ENCODE results near the gene PDCD6IP.

Gene PDCD6IP

GRCh38 chr3:33823821-33824220, 25.4 kb downstream of the PDCD6IP start:
- Histone ChIP-seq H3K36me3 (ENCODE audit: control insufficient read depth, low read length) (peaks cover 81% of the 10 kb centered on the region), H3K4me2 (ENCODE audit: low read length) (no peak overlapping the region), H3K9me2 (replicated peaks; ENCODE audit: control insufficient read depth, low read length) (no peaks in the 10 kb centered on the region), H3K27ac (ENCODE audit: low read depth, low read length) (no peak overlapping the region), H3K4me3 (ENCODE audit: low read length) (no peak overlapping the region), H3K79me2 (ENCODE audit: control insufficient read depth, low read length) (peaks cover 23% of the 10 kb centered on the region), H3K4me1 (ENCODE audit: control insufficient read depth, low read length) (no peaks in the 10 kb centered on the region), H3F3A (ENCODE audit: control insufficient read depth, insufficient read depth) (no peaks in the 10 kb centered on the region), H4K20me1 (ENCODE audit: control insufficient read depth, insufficient read depth, low read depth, low read length) (no peaks in the 10 kb centered on the region), H3K9me3 (ENCODE audit: control insufficient read depth, insufficient read depth, low read length) (no peaks in the 10 kb centered on the region), H3K27me3 (ENCODE audit: control insufficient read depth, low read length) (no peaks in the 10 kb centered on the region)
- TF ChIP-seq CTCF (IDR thresholded peaks at IDR 0.05; ENCODE audit: low read depth, low read length, poor library complexity, severe bottlenecking) (no peak), EZH2phosphoT487 (IDR thresholded peaks at IDR 0.05; ENCODE audit: borderline replicate concordance, low read length) (no peak)

GRCh38 chr3:33825111-33825510, 26.7 kb downstream of the PDCD6IP start:
- Histone ChIP-seq H3K27ac (ENCODE audit: low read depth, low read length) (no peak overlapping the region), H3K9me2 (replicated peaks; ENCODE audit: control insufficient read depth, low read length) (no peaks in the 10 kb centered on the region), H3F3A (ENCODE audit: control insufficient read depth, insufficient read depth) (no peaks in the 10 kb centered on the region), H3K4me1 (ENCODE audit: control insufficient read depth, low read length) (no peaks in the 10 kb centered on the region), H4K20me1 (ENCODE audit: control insufficient read depth, insufficient read depth, low read depth, low read length) (no peaks in the 10 kb centered on the region), H3K27me3 (ENCODE audit: control insufficient read depth, low read length) (no peaks in the 10 kb centered on the region), H3K36me3 (ENCODE audit: control insufficient read depth, low read length) (peaks cover 81% of the 10 kb centered on the region), H3K4me2 (ENCODE audit: low read length) (no peak overlapping the region), H3K4me3 (ENCODE audit: low read length) (no peak overlapping the region), H3K9me3 (ENCODE audit: control insufficient read depth, insufficient read depth, low read length) (no peaks in the 10 kb centered on the region), H3K79me2 (ENCODE audit: control insufficient read depth, low read length) (peaks cover 12% of the 10 kb centered on the region)
- no peak for TF ChIP-seq CTCF (IDR thresholded peaks at IDR 0.05; ENCODE audit: low read depth, low read length, poor library complexity, severe bottlenecking)

GRCh38 chr3:33826206-33826605, 27.8 kb downstream of the PDCD6IP start:
- Histone ChIP-seq H3K9me2 (replicated peaks; ENCODE audit: control insufficient read depth, low read length) (no peaks in the 10 kb centered on the region), H3K79me2 (ENCODE audit: control insufficient read depth, low read length) (peaks cover 2% of the 10 kb centered on the region; the same call in 1 of the 2 replicates), H3K36me3 (ENCODE audit: control insufficient read depth, low read length) (peaks cover 78% of the 10 kb centered on the region), H3K4me2 (ENCODE audit: low read length) (no peak overlapping the region), H3K27ac (ENCODE audit: low read depth, low read length) (no peak overlapping the region), H3K27me3 (ENCODE audit: control insufficient read depth, low read length) (no peaks in the 10 kb centered on the region), H3K4me1 (ENCODE audit: control insufficient read depth, low read length) (no peaks in the 10 kb centered on the region), H3K9me3 (ENCODE audit: control insufficient read depth, insufficient read depth, low read length) (no peaks in the 10 kb centered on the region), H3F3A (ENCODE audit: control insufficient read depth, insufficient read depth) (no peaks in the 10 kb centered on the region), H4K20me1 (ENCODE audit: control insufficient read depth, insufficient read depth, low read depth, low read length) (no peaks in the 10 kb centered on the region), H3K4me3 (ENCODE audit: low read length) (no peak overlapping the region)
- TF ChIP-seq CTCF (IDR thresholded peaks at IDR 0.05; ENCODE audit: low read depth, low read length, poor library complexity, severe bottlenecking) (no peak), EZH2phosphoT487 (IDR thresholded peaks at IDR 0.05; ENCODE audit: borderline replicate concordance, low read length) (no peak)

GRCh38 chr3:33826688-33827087, 28.3 kb downstream of the PDCD6IP start:
- Histone ChIP-seq H3K9me2 (replicated peaks; ENCODE audit: control insufficient read depth, low read length) (no peaks in the 10 kb centered on the region), H3K79me2 (ENCODE audit: control insufficient read depth, low read length) (no peaks in the 10 kb centered on the region), H3K4me2 (ENCODE audit: low read length) (no peak overlapping the region), H3K27me3 (ENCODE audit: control insufficient read depth, low read length) (no peaks in the 10 kb centered on the region), H3K27ac (ENCODE audit: low read depth, low read length) (no peak overlapping the region), H3K4me3 (ENCODE audit: low read length) (no peak overlapping the region), H3K36me3 (ENCODE audit: control insufficient read depth, low read length) (peaks cover 80% of the 10 kb centered on the region), H3K9me3 (ENCODE audit: control insufficient read depth, insufficient read depth, low read length) (no peaks in the 10 kb centered on the region), H3K4me1 (ENCODE audit: control insufficient read depth, low read length) (no peaks in the 10 kb centered on the region), H3F3A (ENCODE audit: control insufficient read depth, insufficient read depth) (no peaks in the 10 kb centered on the region), H4K20me1 (ENCODE audit: control insufficient read depth, insufficient read depth, low read depth, low read length) (no peaks in the 10 kb centered on the region)
- TF ChIP-seq CTCF (IDR thresholded peaks at IDR 0.05; ENCODE audit: low read depth, low read length, poor library complexity, severe bottlenecking) (no peak), EZH2phosphoT487 (IDR thresholded peaks at IDR 0.05; ENCODE audit: borderline replicate concordance, low read length) (no peak)

All from DOHH2 (cell line).